Activated naive CD8-positive, alpha-beta T cell treated with anti-CD3 and anti-CD28 coated beads, Interleukin-2, amount 50 U/mL, for 24 hours (primary cell): ENCODE data around the gene HSPA1A.
"Not testable (repeated sequence)": the region's sequence is repeated elsewhere in the genome, so short reads cannot be mapped to it uniquely, and the experiment has no call there.

Source experiments
- ATAC-seq: fragments of 150-1000 bp; cut with Tn5 transposase; one replicate; pipeline ENCODE4 v1.10.0; 2021
- DNase-seq: peaks from one replicate; pipeline ENCODE4 v3.0.0; 2021
- H3K27ac Mint-ChIP-seq: one replicate; pipeline ENCODE4 v1.8.0; 2021; ENCODE audit warnings: mild to moderate bottlenecking, mixed read lengths
- H3K27me3 Mint-ChIP-seq: one replicate; pipeline ENCODE4 v1.8.0; 2021; ENCODE audit warnings: mixed read lengths
- H3K36me3 Mint-ChIP-seq: one replicate; pipeline ENCODE4 v1.8.0; 2021; ENCODE audit warnings: low read depth, mixed read lengths
- H3K4me1 Mint-ChIP-seq: one replicate; pipeline ENCODE4 v1.8.0; 2021; ENCODE audit warnings: mixed read lengths
- H3K4me3 Mint-ChIP-seq: one replicate; pipeline ENCODE4 v1.8.0; 2021; ENCODE audit warnings: mild to moderate bottlenecking, moderate library complexity, mixed read lengths
- H3K9me3 Mint-ChIP-seq: one replicate; pipeline ENCODE4 v1.8.0; 2021; ENCODE audit warnings: mixed read lengths

Gene HSPA1A

GRCh38 chr6:31794294-31794865, 21.0 kb upstream of the HSPA1A start:
- Mint-ChIP-seq H3K9me3 (no peaks in the 10 kb centered on the region), H3K27me3 (no peaks in the 10 kb centered on the region), H3K4me3 (peak overlapping the region; percentile 87), H3K36me3 (peaks cover 46% of the 10 kb centered on the region), H3K27ac (peak overlapping the region; percentile 87), H3K4me1 (peaks cover 50% of the 10 kb centered on the region)
- no peak for DNase-seq
- ATAC-seq, result no peak

GRCh38 chr6:31794866-31795615, 20.3 kb upstream of the HSPA1A start:
- ATAC-seq (peak; percentile 4), DNase-seq (no peak)
- H3K4me3 Mint-ChIP-seq, result peak overlapping the region; percentile 87

GRCh38 chr6:31795616-31796298, 19.6 kb upstream of the HSPA1A start, which contains the start of gene VARS1:
TSS of gene VARS1 (minus strand) at chr6:31795752. CDS start at chr6:31795217, 535 bp downstream.
- DNase-seq, result peak; percentile 89
- H3K27me3 Mint-ChIP-seq, result no peaks in the 10 kb centered on the region
- no peaks in the 10 kb centered on the region for H3K9me3 Mint-ChIP-seq
- peak; percentile 85 for ATAC-seq
- H3K4me1 Mint-ChIP-seq, result peaks cover 45% of the 10 kb centered on the region
- H3K36me3 Mint-ChIP-seq, result peaks cover 38% of the 10 kb centered on the region
- H3K27ac Mint-ChIP-seq, result peak within 1 kb of the TSS; percentile 99
- peak within 1 kb of the TSS; percentile 87 for H3K4me3 Mint-ChIP-seq

More at GRCh38 chr6:31794866-31795615, 20.3 kb upstream of the HSPA1A start:
- peaks cover 48% of the 10 kb centered on the region for H3K4me1 Mint-ChIP-seq
- H3K27me3 Mint-ChIP-seq, result no peaks in the 10 kb centered on the region
- H3K27ac Mint-ChIP-seq, result peak overlapping the region; percentile 99
- H3K36me3 Mint-ChIP-seq, result peaks cover 42% of the 10 kb centered on the region
- H3K9me3 Mint-ChIP-seq, result no peaks in the 10 kb centered on the region

GRCh38 chr6:31796993-31797385, 18.4 kb upstream of the HSPA1A start:
- Mint-ChIP-seq H3K27me3 (no peaks in the 10 kb centered on the region), H3K4me3 (no peak overlapping the region), H3K9me3 (no peaks in the 10 kb centered on the region), H3K36me3 (peaks cover 34% of the 10 kb centered on the region), H3K27ac (peak overlapping the region; percentile 36), H3K4me1 (peaks cover 41% of the 10 kb centered on the region)
- DNase-seq (no peak), ATAC-seq (no peak)

GRCh38 chr6:31797588-31797987, 17.8 kb upstream of the HSPA1A start:
- DNase-seq, result no peak
- peak overlapping the region; percentile 64 for H3K27ac Mint-ChIP-seq

DNA sequence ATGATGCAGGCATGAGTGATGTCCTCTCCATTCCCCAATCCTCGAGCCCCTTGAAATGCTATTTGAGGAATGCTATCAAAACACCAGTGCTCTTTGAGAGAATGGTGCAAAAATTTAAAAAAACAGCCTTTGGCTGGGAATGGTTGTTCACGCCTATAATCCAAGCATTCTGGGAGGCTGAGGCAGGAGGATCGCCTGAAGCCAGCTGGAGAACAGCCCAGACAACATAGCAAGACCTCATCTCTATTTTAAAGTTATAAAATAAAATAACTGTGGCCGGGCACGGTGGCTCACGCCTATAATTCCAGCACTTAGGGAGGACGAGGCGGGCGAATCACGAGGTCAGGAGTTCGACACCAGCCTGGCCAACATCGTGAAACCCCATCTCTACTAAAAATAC, 15.6 kb upstream of the HSPA1A start:
- ATAC-seq, result no peak
- no peak overlapping the region for H3K4me3 Mint-ChIP-seq
- no peak for DNase-seq
- H3K9me3 Mint-ChIP-seq, result no peaks in the 10 kb centered on the region
- peaks cover 25% of the 10 kb centered on the region for H3K36me3 Mint-ChIP-seq
- no peak overlapping the region for H3K27ac Mint-ChIP-seq
- H3K27me3 Mint-ChIP-seq, result no peaks in the 10 kb centered on the region
- peaks cover 36% of the 10 kb centered on the region for H3K4me1 Mint-ChIP-seq

More at GRCh38 chr6:31797588-31797987, 17.8 kb upstream of the HSPA1A start:
- ATAC-seq, result no peak
- no peaks in the 10 kb centered on the region for H3K27me3 Mint-ChIP-seq
- peaks cover 40% of the 10 kb centered on the region for H3K4me1 Mint-ChIP-seq
- peaks cover 36% of the 10 kb centered on the region for H3K36me3 Mint-ChIP-seq
- H3K9me3 Mint-ChIP-seq, result no peaks in the 10 kb centered on the region
- no peak overlapping the region for H3K4me3 Mint-ChIP-seq

- H3K27ac Mint-ChIP-seq, H3K27me3 Mint-ChIP-seq, H3K4me3 Mint-ChIP-seq, DNase-seq, H3K9me3 Mint-ChIP-seq, ATAC-seq: not testable (repeated sequence)
- H3K36me3 Mint-ChIP-seq, result peaks cover 24% of the 10 kb centered on the region
- H3K4me1 Mint-ChIP-seq, result peaks cover 41% of the 10 kb centered on the region
Measured at GRCh38 chr6:31801031-31801927, 14.1 kb upstream of the HSPA1A start.

- DNase-seq (no peak), ATAC-seq (peak; percentile 37)
- Mint-ChIP-seq H3K27ac (peak overlapping the region; percentile 97), H3K36me3 (peaks cover 23% of the 10 kb centered on the region), H3K9me3 (no peaks in the 10 kb centered on the region), H3K4me3 (peak overlapping the region; percentile 98), H3K27me3 (no peaks in the 10 kb centered on the region), H3K4me1 (peaks cover 24% of the 10 kb centered on the region)
Measured at GRCh38 chr6:31805939-31806469, 9.3 kb upstream of the HSPA1A start.

DNA sequence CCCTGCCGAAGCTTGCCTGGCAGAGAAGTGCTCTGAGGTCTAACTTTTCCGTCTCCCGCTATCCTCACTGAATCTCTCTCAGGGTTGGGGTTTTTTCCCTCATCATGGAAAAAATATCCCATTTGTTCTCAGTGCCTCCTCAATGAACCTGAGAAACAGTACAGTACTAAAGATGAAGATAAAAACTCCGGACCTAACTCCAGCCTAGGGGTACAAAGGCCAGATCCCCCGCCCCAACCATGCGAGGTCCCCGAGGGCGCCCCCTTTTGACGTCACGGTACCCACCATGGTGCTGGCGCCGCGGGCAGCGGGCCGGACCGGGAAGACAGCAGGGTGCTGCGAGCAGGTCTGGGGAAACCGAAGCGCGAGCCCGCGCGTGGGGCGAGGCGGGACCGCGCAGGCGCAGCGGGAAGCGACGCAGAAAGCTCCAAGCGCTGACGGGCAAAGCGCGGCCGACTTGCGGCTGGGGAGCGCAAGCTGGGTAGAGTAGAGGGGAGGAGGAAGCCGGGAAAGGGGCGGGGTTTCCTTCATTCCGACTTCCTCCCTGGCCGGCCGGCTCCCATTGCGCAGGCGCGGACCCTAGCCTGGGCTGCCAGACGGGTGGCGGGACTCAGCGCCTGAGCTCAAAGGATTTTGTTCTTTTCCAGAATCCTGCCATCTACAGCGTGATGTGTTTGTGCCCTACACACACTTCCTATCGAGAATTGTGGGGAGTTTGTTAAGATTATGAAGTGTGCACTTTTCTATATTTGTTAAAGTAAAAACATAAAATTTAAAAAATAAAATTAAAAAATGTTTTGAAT, 8.7 kb upstream of the HSPA1A start, which contains the start of gene LSM2:
LSM2 (minus strand) TSS at position 497 of the 803 bp plus-strand sequence; CDS start at position 288, 209 bp downstream.
- peaks cover 24% of the 10 kb centered on the region for H3K4me1 Mint-ChIP-seq
- H3K27ac Mint-ChIP-seq, result peak within 1 kb of the TSS; percentile 97
- H3K27me3 Mint-ChIP-seq, result no peaks in the 10 kb centered on the region
- peak within 1 kb of the TSS; percentile 98 for H3K4me3 Mint-ChIP-seq
- peak; percentile 97 for ATAC-seq
- no peaks in the 10 kb centered on the region for H3K9me3 Mint-ChIP-seq
- H3K36me3 Mint-ChIP-seq, result peaks cover 18% of the 10 kb centered on the region
- DNase-seq, result peak; percentile 98

DNA sequence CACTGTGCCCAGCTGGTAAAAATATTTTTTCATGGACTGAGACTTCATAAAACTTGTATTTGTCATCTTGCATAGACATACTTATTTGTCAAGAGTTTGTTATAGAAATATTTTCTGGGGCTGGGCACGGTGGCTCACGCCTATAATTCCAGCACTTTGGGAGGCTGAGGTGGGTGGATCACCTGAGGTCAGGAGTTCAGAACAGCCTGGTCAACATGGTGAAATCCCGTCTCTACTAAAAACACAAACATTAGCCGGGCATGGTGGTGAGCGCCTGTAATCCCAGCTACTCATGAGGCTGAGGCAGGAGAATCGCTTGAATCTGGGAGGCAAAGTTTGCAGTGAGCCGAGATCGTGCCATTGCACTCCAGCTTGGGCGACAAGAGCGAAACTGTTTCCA, 6.7 kb upstream of the HSPA1A start:
- H3K4me3 Mint-ChIP-seq, H3K27ac Mint-ChIP-seq, ATAC-seq, H3K27me3 Mint-ChIP-seq, DNase-seq, H3K9me3 Mint-ChIP-seq, H3K36me3 Mint-ChIP-seq: not testable (repeated sequence)
- H3K4me1 Mint-ChIP-seq, result peaks cover 32% of the 10 kb centered on the region

DNA sequence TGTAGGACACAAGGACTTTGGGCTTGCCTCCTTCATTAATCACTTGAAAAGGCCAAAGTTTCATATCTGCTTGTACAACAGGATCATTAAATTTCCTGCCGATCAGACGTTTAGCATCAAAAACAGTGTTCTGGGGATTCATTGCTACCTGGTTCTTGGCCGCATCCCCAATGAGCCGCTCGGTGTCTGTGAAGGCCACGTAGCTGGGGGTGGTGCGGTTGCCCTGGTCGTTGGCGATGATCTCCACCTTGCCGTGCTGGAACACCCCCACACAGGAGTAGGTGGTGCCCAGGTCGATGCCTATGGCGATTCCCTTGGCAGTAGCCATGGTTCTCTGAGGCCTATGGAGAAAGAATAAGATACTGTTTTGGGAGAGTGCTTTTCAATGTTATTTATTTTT, 3.7 kb upstream of the HSPA1A start:
- Mint-ChIP-seq H3K36me3 (peaks cover 2% of the 10 kb centered on the region), H3K4me1 (peaks cover 36% of the 10 kb centered on the region), H3K4me3 (no peak overlapping the region), H3K9me3 (no peaks in the 10 kb centered on the region), H3K27ac (peak overlapping the region; percentile 11), H3K27me3 (no peaks in the 10 kb centered on the region)
- no peak for ATAC-seq
- DNase-seq, result no peak

DNA sequence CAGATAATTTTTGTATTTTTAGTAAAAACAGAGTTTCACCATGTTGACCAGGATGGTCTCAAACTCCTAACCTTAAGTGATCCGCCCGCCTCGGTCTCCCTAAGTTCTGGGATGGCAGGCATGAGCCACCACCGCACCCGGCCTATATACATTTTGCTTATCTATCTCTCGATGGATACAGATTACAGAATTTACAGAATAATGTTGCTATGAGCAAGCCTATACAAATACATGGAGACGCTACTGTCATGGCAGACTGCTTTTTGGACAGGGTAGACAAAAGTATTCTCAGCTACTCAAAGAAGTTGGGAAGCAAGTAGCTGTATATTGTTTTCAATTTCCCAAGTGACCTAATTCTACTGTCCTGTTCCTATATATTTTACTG, 1.9 kb upstream of the HSPA1A start:
- Mint-ChIP-seq H3K36me3 (peaks cover 2% of the 10 kb centered on the region), H3K4me1 (peaks cover 45% of the 10 kb centered on the region), H3K4me3 (peak overlapping the region; percentile 44), H3K9me3 (no peaks in the 10 kb centered on the region), H3K27me3 (no peaks in the 10 kb centered on the region), H3K27ac (peak overlapping the region; percentile 73)
- DNase-seq (no peak), ATAC-seq (no peak)

GRCh38 chr6:31814677-31815024, 692 bp upstream of the HSPA1A start:
- H3K27ac Mint-ChIP-seq, result peak overlapping the region; percentile 85
- ATAC-seq, result peak; percentile 45
- H3K9me3 Mint-ChIP-seq, result no peaks in the 10 kb centered on the region
- H3K27me3 Mint-ChIP-seq, result no peaks in the 10 kb centered on the region
- H3K4me1 Mint-ChIP-seq, result peaks cover 53% of the 10 kb centered on the region
- peaks cover 2% of the 10 kb centered on the region for H3K36me3 Mint-ChIP-seq
- H3K4me3 Mint-ChIP-seq, result peak overlapping the region; percentile 82
- peak; percentile 75 for DNase-seq
